Dendritic cell treated with granulocyte-macrophage colony-stimulating factor and Interleukin-4, amounts not matched to agents 40 ng/mL and 50 ng/mL, for 4 days (primary cell): Measurements from ENCODE around the gene ERFE.
"Not testable (repeated sequence)": the region's sequence is repeated elsewhere in the genome, so short reads cannot be mapped to it uniquely, and the experiment has no call there.

Experiments
- H3K27ac Mint-ChIP-seq: one replicate; pipeline ENCODE4 v1.8.0; 2022; ENCODE audit warnings: mild to moderate bottlenecking, mixed read lengths
- H3K27me3 Mint-ChIP-seq: one replicate; pipeline ENCODE4 v1.8.0; 2022; ENCODE audit warnings: mild to moderate bottlenecking, mixed read lengths
- H3K36me3 Mint-ChIP-seq: one replicate; pipeline ENCODE4 v1.8.0; 2022; ENCODE audit warnings: low read depth, mixed read lengths
- H3K4me1 Mint-ChIP-seq: one replicate; pipeline ENCODE4 v1.8.0; 2022; ENCODE audit warnings: low read depth, mixed read lengths
- H3K4me3 Mint-ChIP-seq: one replicate; pipeline ENCODE4 v1.8.0; 2022; ENCODE audit warnings: mild to moderate bottlenecking, moderate library complexity, mixed read lengths
- H3K9me3 Mint-ChIP-seq: one replicate; pipeline ENCODE4 v1.8.0; 2022; ENCODE audit warnings: mixed read lengths
- intact Hi-C: fragments of 100-400 bp; cut with micrococcal nuclease; formaldehyde crosslinking; loops from one replicate; pipeline ENCODE4 v1.15.0; 2022

Gene ERFE

DNA sequence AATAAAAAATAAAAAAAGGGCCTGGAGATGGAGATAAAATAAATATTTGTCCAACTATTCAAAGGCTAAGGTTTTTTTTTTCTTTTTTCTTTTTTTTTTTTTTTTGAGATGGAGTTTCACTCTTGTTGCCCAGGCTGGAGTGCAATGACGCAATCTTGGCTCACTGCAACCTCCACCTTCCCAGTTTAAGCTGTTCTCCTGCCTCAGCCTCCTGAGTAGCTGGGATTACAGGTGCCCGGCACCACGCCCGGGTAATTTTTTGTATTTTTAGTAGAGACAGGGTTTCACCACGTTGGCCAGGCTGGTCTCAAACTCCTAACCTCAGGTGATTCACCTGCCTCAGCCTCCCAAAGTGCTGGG is 12.3 kb downstream of the ERFE start:
- intact Hi-C loops, H3K27me3 Mint-ChIP-seq, H3K4me3 Mint-ChIP-seq, H3K27ac Mint-ChIP-seq, H3K9me3 Mint-ChIP-seq: not testable (repeated sequence)
- H3K36me3 Mint-ChIP-seq = peaks cover 93% of the 10 kb centered on the region
- H3K4me1 Mint-ChIP-seq = peaks cover 26% of the 10 kb centered on the region

- peaks cover 98% of the 10 kb centered on the region for H3K36me3 Mint-ChIP-seq
- intact Hi-C loops = no loop called here
Measured at GRCh38 chr2:238171575-238172187, 12.9 kb downstream of the ERFE start.

DNA sequence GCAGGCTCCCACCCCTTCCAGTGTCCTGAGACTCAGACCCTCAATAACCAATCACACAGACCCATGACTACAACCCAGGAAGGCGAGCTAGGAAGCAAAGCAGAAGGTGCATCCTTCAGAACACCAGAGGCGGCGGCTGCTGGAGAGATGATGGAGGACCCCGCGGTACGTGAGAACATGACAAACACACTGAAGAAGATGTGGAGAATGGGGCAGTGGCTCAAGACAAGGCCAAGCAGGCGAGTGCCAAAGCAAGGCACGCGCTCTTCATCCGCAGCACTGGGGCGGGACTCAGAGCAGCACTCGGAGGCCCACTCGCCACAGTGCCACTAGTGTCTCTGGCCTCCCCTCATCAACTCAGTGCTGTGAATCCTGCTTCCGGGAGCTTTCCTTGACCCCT is 13.7 kb downstream of the ERFE start:
- Mint-ChIP-seq H3K4me3 (no peak overlapping the region), H3K27me3 (no peaks in the 10 kb centered on the region), H3K9me3 (no peaks in the 10 kb centered on the region), H3K36me3 (peaks cover 98% of the 10 kb centered on the region), H3K27ac (no peak overlapping the region), H3K4me1 (peaks cover 17% of the 10 kb centered on the region)
- intact Hi-C loops = no loop called here

More at GRCh38 chr2:238171575-238172187, 12.9 kb downstream of the ERFE start:
- Mint-ChIP-seq H3K4me3 (no peak overlapping the region), H3K4me1 (peaks cover 25% of the 10 kb centered on the region), H3K27me3 (no peaks in the 10 kb centered on the region), H3K27ac (no peak overlapping the region), H3K9me3 (no peaks in the 10 kb centered on the region)

- Mint-ChIP-seq H3K4me3 (no peak overlapping the region), H3K27me3 (no peaks in the 10 kb centered on the region), H3K36me3 (peaks cover 98% of the 10 kb centered on the region), H3K9me3 (no peaks in the 10 kb centered on the region), H3K4me1 (peaks cover 11% of the 10 kb centered on the region), H3K27ac (no peak overlapping the region)
- intact Hi-C loops = no loop called here
Measured at GRCh38 chr2:238173692-238174091, 14.9 kb downstream of the ERFE start.

- Mint-ChIP-seq H3K27me3 (no peaks in the 10 kb centered on the region), H3K36me3 (peaks cover 99% of the 10 kb centered on the region), H3K4me1 (peaks cover 11% of the 10 kb centered on the region), H3K27ac (no peak overlapping the region), H3K4me3 (no peak overlapping the region), H3K9me3 (no peaks in the 10 kb centered on the region)
- intact Hi-C loops = no loop called here
Measured at GRCh38 chr2:238174291-238174690, 15.5 kb downstream of the ERFE start.

- H3K27ac Mint-ChIP-seq = no peak overlapping the region
- peaks cover 99% of the 10 kb centered on the region for H3K36me3 Mint-ChIP-seq
- intact Hi-C loops = no loop called here
Measured at GRCh38 chr2:238174701-238175100, 15.9 kb downstream of the ERFE start.

DNA sequence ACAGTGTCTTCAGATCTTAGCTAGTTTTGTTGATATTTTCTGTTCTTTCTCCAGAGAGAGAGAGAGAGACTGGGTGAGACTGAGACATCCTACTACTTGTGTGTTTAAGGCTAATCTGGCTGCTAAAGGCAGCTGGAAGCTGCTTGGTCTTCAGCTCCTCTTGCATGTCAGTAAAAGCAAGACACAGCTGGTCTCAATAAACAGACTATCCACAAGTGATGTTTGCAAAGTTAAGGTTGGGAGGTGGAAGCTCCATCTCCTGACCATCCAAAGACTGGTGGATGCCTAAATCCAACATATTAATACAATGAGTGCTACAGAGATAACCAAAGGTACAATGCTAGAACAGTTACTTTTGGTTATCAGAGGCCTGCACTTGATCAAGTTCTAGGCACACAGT is 17.8 kb downstream of the ERFE start:
- Mint-ChIP-seq H3K27ac (no peak overlapping the region), H3K4me1 (no peaks in the 10 kb centered on the region), H3K36me3 (peaks cover 100% of the 10 kb centered on the region), H3K4me3 (no peak overlapping the region), H3K9me3 (no peaks in the 10 kb centered on the region), H3K27me3 (no peaks in the 10 kb centered on the region)
- intact Hi-C loops = no loop called here

More at GRCh38 chr2:238174701-238175100, 15.9 kb downstream of the ERFE start:
- Mint-ChIP-seq H3K27me3 (no peaks in the 10 kb centered on the region), H3K4me3 (no peak overlapping the region), H3K4me1 (peaks cover 10% of the 10 kb centered on the region), H3K9me3 (no peaks in the 10 kb centered on the region)

- Mint-ChIP-seq H3K27ac (no peak overlapping the region), H3K4me3 (no peak overlapping the region), H3K36me3 (peaks cover 100% of the 10 kb centered on the region), H3K9me3 (no peaks in the 10 kb centered on the region), H3K27me3 (no peaks in the 10 kb centered on the region), H3K4me1 (no peaks in the 10 kb centered on the region)
- intact Hi-C loops = no loop called here
Measured at GRCh38 chr2:238180554-238180953, 21.8 kb downstream of the ERFE start.

- H3K36me3 Mint-ChIP-seq = peaks cover 100% of the 10 kb centered on the region
- intact Hi-C loops = no loop called here
- H3K9me3 Mint-ChIP-seq = no peaks in the 10 kb centered on the region
- H3K27me3 Mint-ChIP-seq = no peaks in the 10 kb centered on the region
- H3K27ac Mint-ChIP-seq = no peak overlapping the region
- H3K4me1 Mint-ChIP-seq = no peaks in the 10 kb centered on the region
- no peak overlapping the region for H3K4me3 Mint-ChIP-seq
Measured at GRCh38 chr2:238182362-238182761, 23.6 kb downstream of the ERFE start.

- H3K9me3 Mint-ChIP-seq = no peaks in the 10 kb centered on the region
- intact Hi-C loops = no loop called here
- no peak overlapping the region for H3K27ac Mint-ChIP-seq
- H3K4me1 Mint-ChIP-seq = no peaks in the 10 kb centered on the region
- H3K4me3 Mint-ChIP-seq = no peak overlapping the region
- peaks cover 100% of the 10 kb centered on the region for H3K36me3 Mint-ChIP-seq
- no peaks in the 10 kb centered on the region for H3K27me3 Mint-ChIP-seq
Measured at GRCh38 chr2:238183821-238184220, 25.1 kb downstream of the ERFE start.

DNA sequence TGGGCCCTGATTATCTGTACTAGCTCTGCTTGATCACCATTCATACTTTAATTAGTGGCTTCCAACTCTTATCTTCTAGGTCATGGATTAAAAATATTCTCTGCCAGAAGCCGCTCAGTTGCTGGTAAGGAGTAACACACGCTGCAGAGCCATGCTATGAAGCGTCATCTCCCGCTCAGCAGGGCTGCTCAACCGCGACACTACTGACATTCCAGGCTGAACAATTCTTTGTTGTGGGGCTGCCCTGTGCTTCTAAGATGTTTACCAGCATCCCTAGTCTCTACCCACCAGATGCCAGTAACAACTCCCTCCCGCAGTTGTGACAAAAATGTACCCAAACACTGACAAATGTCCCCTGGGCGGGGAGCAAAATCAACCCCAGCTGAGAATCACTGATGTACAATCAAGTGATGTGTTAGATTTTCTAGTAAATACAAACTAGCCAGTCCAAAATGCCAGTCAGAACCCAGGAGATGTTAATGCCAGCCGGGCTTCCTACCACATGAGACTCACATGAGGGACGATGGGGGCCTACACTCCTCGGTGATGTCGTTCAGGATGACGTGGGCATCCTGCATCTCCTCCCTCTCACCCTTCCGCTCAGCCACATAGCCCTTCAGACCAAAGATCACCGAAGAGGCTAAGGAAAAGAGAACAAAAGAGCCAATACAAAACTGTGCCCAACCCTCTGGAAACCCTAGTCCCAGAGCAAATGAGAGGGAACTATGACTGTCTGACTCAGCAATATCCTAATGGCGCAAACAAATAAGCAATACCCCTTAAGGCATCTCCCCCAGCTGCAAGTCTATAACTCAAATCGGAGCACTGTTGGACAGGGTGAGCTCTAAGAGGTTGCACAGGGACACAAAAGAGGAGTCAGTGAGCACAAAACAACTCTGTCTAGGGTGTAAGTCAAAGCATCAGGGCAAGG is 29.1 kb downstream of the ERFE start:
- Mint-ChIP-seq H3K36me3 (peaks cover 100% of the 10 kb centered on the region), H3K27me3 (no peaks in the 10 kb centered on the region), H3K9me3 (no peaks in the 10 kb centered on the region), H3K4me1 (no peaks in the 10 kb centered on the region), H3K4me3 (no peak overlapping the region), H3K27ac (no peak overlapping the region)
- intact Hi-C loops = no loop called here

DNA sequence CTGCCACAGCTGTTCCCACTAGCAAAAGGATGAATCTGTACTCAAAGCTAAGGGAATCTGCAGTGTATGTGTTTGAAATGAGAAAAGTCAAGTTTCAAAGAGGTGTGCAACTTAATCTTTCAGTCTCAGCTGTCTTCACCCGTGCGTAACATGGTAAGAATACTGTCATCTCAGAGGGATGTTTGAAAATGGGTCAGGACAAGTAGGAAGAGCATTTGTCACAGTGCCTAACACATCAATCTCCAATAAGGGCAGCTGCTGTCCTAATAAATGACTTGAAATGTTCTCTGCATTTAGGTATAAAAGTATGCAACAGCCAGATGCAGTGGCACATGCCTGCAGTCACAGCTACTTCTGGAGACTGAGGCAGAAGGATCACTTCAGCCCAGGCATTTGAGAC is 31.7 kb downstream of the ERFE start:
- Mint-ChIP-seq H3K4me3 (no peak overlapping the region), H3K4me1 (no peaks in the 10 kb centered on the region)
- intact Hi-C loops = no loop called here

DNA sequence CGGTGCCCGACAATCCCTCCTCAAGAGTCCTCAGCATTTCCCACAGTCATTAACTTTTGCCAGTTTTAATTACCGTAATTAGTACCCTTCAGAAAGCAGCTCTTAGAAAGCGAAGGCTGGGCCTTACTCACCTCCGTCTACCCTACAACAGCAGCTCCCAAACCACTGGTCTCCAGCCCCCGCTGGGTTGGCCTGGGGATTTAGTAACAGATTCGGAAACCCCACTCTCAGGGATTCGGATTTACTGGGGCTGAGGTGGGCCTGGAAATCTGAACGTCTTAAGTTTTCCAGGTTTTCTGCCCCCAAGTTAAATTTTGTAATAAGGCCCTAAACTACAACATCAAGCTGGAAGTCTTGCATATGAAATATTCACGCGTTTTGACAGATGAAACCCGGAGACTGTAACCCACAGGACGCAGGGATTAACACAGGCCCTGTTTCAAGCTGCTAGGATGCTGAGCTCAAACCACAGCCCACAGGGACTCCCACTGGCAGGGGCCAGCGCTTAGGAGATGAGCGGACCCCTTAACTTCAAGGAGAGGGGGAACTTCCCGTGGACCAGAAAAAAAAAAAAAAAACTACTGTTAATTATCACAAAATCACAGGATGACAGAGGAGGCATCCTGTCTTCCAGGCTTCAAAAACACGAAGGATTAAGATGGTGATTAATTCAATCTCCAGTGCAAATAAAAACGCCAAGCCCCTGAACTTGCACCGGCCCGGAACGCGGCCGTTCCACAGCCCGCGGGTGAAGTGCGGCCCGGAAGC is 43.7 kb downstream of the ERFE start:
- intact Hi-C loops = loop anchor here (5.0 kb wide), 1 partner anchor 35 kb away; no protein-coding TSS in a partner anchor
- H3K36me3 Mint-ChIP-seq = peaks cover 5% of the 10 kb centered on the region
- H3K27me3 Mint-ChIP-seq = peaks cover 3% of the 10 kb centered on the region
- peaks cover 43% of the 10 kb centered on the region for H3K4me1 Mint-ChIP-seq
- H3K4me3 Mint-ChIP-seq = peak overlapping the region; percentile 80
- no peaks in the 10 kb centered on the region for H3K9me3 Mint-ChIP-seq
- peak overlapping the region; percentile 80 for H3K27ac Mint-ChIP-seq

More for the DNA sequence above, 31.7 kb downstream of the ERFE start:
- no peak overlapping the region for H3K27ac Mint-ChIP-seq
- H3K27me3 Mint-ChIP-seq = no peaks in the 10 kb centered on the region
- H3K36me3 Mint-ChIP-seq = peaks cover 98% of the 10 kb centered on the region
- no peaks in the 10 kb centered on the region for H3K9me3 Mint-ChIP-seq
